C4-2B (cell line): Measurements from ENCODE around the gene LTBP1.

Experiments
- H3K27ac ChIP-seq: fragments of 450-650 bp; 2 replicates; pipeline ENCODE4 v1.5.1; 2017
- CTCF ChIP-seq: fragments of 450-650 bp; conservative IDR thresholded peaks from 2 replicates; pipeline ENCODE4 v1.5.1; 2017; ENCODE audit warnings: mild to moderate bottlenecking
- ZFX ChIP-seq: fragments of 450-650 bp; IDR thresholded peaks from 2 replicates; pipeline ENCODE4 v1.6.1; 2017

The LTBP1 gene

GRCh38 chr2:33188799-33189198, 242.0 kb downstream of the LTBP1 start:
- TF ChIP-seq ZFX (no peak), CTCF (no peak)
- H3K27ac ChIP-seq, result no peak overlapping the region

- TF ChIP-seq ZFX, result no peak
- TF ChIP-seq CTCF, result no peak
- peak overlapping the region; percentile 42; the same call in 1 of the 2 replicates for H3K27ac ChIP-seq
Measured at GRCh38 chr2:33190393-33190937, 243.7 kb downstream of the LTBP1 start.

- TF ChIP-seq ZFX, result no peak
- no peak for TF ChIP-seq CTCF
- H3K27ac ChIP-seq, result no peak overlapping the region
Measured at GRCh38 chr2:33195891-33196290, 249.1 kb downstream of the LTBP1 start.

GRCh38 chr2:33196700-33197099, 249.9 kb downstream of the LTBP1 start:
- no peak for TF ChIP-seq CTCF
- no peak for TF ChIP-seq ZFX
- no peak overlapping the region for H3K27ac ChIP-seq

GRCh38 chr2:33197198-33197938, 250.6 kb downstream of the LTBP1 start:
- no peak overlapping the region for H3K27ac ChIP-seq
- no peak for TF ChIP-seq CTCF
- TF ChIP-seq ZFX, result no peak

- no peak for TF ChIP-seq CTCF
- no peak for TF ChIP-seq ZFX
- H3K27ac ChIP-seq, result no peak overlapping the region
Measured at GRCh38 chr2:33202641-33203522, 256.1 kb downstream of the LTBP1 start.

GRCh38 chr2:33204945-33205344, 258.2 kb downstream of the LTBP1 start:
- no peak overlapping the region for H3K27ac ChIP-seq
- TF ChIP-seq CTCF (no peak), ZFX (no peak)
